ENCODE measurements around the gene BLOC1S3. TPM values are rescaled to one million over a fixed set of nuclear protein-coding genes. Genes with fewer than 3 reads are reported as not detected.

The BLOC1S3 gene
- total and polyA plus RNA-seq, 2 of the 13 experiments (the other 11 are each of a cell fraction or from before 2014, with no cell fraction given): 4.3 to 4.8 TPM

DNA sequence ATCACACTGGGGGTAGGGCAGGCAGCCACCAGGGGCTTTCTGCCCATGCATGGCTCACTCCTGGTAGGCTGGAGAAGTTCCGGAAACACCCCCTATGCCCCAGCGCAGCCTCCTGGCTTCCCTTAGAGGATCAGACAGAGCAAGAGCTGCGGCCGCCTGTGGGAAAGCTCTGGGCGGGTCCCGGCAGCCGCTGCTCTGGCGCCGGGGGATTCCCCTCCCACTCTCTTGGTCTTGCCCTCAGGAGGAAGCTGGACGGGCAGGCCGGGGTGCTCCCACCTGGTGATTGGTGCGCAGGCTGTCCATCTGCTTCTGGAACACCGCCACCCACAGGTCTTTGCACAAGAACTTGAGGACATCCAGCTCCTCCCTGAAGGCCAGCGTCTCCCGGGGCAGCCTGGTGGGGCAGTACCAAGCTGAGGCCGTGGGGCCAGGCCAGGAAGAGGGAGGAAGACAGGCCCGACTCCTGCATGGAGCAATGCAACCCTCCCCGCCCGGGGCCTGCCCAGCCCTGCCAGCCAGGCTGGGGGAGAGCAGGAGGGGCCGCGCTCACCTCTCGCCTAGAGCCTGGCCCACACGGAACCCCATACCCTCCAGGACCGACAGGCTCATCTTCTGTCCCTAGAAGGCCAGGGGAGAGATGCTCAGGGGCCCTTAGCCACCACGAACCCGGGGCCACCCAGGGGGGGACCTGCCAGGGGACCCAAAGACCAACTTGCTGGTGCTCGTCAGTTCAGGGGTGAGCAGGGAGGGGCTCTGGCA lies 13.8 kb upstream of the BLOC1S3 start (continued):
- TF ChIP-seq, protein P1, sequence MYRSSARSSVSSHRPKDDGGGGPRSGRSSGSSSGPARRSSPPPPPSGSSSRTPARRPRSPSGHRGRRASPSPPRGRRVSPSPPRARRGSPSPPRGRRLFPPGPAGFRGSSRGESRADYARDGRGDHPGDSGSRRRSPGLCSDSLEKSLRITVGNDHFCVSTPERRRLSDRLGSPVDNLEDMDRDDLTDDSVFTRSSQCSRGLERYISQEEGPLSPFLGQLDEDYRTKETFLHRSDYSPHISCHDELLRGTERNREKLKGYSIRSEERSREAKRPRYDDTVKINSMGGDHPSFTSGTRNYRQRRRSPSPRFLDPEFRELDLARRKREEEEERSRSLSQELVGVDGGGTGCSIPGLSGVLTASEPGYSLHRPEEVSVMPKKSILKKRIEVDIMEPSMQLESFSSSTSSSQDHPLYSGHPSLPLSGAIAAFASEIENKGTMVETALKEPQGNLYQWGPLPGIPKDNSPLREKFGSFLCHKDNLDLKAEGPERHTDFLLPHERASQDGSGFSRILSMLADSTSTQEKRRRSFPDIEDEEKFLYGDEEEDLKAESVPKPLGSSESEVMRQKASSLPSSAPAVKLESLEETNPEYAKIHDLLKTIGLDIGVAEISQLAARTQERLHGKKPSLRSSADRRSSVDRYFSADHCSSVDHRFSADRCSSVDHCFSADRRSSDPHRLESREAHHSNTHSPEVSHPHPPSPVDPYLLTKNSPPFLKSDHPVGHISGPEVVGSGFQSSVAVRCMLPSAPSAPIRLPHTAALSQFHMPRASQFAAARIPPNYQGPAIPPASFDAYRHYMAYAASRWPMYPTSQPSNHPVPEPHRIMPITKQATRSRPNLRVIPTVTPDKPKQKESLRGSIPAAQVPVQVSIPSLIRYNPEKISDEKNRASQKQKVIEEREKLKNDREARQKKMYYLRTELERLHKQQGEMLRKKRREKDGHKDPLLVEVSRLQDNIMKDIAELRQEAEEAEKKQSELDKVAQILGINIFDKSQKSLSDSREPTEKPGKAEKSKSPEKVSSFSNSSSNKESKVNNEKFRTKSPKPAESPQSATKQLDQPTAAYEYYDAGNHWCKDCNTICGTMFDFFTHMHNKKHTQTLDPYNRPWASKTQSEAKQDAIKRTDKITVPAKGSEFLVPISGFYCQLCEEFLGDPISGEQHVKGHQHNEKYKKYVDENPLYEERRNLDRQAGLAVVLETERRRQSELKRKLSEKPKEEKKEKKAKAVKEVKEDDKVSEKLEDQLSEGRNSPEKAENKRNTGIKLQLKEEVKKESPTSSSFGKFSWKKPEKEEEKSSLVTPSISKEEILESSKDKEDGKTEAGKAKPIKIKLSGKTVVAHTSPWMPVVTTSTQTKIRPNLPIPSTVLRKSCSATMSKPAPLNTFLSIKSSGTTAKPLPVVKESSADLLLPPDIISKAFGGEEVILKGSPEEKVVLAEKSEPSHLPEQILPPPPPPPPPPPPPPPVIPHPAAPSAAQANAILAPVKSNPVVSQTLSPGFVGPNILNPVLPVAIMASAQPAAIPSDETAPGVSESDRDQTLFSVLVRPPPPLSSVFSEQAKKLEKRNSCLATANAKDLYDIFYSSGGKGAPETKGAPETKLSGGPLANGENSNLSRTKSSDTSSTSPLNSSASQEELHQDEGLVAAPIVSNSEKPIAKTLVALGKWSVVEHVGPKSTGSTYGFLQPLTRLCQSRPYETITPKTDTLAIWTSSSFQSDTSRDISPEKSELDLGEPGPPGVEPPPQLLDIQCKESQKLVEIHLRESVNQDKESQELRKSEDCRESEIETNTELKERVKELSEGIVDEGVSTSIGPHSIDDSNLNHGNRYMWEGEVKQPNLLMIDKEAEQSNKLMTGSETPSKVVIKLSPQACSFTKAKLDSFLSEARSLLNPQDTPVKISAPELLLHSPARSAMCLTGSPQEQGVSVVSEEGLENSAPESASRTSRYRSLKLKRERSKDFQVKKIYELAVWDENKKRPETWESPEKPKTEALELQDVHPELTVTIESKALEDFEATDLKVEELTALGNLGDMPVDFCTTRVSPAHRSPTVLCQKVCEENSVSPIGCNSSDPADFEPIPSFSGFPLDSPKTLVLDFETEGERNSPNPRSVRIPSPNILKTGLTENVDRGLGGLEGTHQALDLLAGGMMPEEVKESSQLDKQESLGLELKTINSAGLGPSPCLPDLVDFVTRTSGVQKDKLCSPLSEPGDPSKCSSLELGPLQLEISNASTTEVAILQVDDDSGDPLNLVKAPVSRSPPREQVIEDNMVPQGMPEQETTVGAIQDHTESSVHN (CRISPR knock-in tag; IDR thresholded peaks at IDR 0.05): no peak
- TF ChIP-seq, protein P2, sequence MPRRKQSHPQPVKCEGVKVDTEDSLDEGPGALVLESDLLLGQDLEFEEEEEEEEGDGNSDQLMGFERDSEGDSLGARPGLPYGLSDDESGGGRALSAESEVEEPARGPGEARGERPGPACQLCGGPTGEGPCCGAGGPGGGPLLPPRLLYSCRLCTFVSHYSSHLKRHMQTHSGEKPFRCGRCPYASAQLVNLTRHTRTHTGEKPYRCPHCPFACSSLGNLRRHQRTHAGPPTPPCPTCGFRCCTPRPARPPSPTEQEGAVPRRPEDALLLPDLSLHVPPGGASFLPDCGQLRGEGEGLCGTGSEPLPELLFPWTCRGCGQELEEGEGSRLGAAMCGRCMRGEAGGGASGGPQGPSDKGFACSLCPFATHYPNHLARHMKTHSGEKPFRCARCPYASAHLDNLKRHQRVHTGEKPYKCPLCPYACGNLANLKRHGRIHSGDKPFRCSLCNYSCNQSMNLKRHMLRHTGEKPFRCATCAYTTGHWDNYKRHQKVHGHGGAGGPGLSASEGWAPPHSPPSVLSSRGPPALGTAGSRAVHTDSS (CRISPR knock-in tag; conservative IDR thresholded peaks at IDR 0.05): no peak
- TF ChIP-seq ZNF335 (CRISPR knock-in tag; IDR thresholded peaks at IDR 0.05) (no peak), ZNF780A (CRISPR knock-in tag; IDR thresholded peaks at IDR 0.05) (no peak), EP300 (IDR thresholded peaks at IDR 0.05; ENCODE audit: low read depth in 2 of 2, low read length in 2 of 2) (no peak), EP300 (CRISPR knock-in tag; IDR thresholded peaks at IDR 0.05; ENCODE audit: borderline replicate concordance) (no peak), NR2F2 (IDR thresholded peaks at IDR 0.05; ENCODE audit: borderline replicate concordance, low read depth) (no peak), KMT2B (CRISPR knock-in tag; IDR thresholded peaks at IDR 0.05) (no peak), ZFAT (CRISPR knock-in tag; conservative IDR thresholded peaks at IDR 0.05) (no peak), ZNF136 (CRISPR knock-in tag; IDR thresholded peaks at IDR 0.05; ENCODE audit: low read depth) (no peak)
- TF ChIP-seq, protein P3, sequence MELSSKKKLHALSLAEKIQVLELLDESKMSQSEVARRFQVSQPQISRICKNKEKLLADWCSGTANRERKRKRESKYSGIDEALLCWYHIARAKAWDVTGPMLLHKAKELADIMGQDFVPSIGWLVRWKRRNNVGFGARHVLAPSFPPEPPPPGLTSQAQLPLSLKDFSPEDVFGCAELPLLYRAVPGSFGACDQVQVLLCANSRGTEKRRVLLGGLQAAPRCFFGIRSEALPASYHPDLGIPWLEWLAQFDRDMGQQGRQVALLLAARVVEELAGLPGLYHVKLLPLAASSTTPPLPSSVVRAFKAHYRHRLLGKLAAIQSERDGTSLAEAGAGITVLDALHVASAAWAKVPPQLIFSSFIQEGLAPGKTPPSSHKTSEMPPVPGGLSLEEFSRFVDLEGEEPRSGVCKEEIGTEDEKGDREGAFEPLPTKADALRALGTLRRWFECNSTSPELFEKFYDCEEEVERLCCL (CRISPR knock-in tag; IDR thresholded peaks at IDR 0.05; ENCODE audit: borderline replicate concordance): no peak
- TF ChIP-seq, protein P4, sequence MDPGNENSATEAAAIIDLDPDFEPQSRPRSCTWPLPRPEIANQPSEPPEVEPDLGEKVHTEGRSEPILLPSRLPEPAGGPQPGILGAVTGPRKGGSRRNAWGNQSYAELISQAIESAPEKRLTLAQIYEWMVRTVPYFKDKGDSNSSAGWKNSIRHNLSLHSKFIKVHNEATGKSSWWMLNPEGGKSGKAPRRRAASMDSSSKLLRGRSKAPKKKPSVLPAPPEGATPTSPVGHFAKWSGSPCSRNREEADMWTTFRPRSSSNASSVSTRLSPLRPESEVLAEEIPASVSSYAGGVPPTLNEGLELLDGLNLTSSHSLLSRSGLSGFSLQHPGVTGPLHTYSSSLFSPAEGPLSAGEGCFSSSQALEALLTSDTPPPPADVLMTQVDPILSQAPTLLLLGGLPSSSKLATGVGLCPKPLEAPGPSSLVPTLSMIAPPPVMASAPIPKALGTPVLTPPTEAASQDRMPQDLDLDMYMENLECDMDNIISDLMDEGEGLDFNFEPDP (CRISPR knock-in tag; conservative IDR thresholded peaks at IDR 0.05): 0 out of 2 replicates have a peak, but pooled peaks have one; percentile 37
- TF ChIP-seq, protein P5, sequence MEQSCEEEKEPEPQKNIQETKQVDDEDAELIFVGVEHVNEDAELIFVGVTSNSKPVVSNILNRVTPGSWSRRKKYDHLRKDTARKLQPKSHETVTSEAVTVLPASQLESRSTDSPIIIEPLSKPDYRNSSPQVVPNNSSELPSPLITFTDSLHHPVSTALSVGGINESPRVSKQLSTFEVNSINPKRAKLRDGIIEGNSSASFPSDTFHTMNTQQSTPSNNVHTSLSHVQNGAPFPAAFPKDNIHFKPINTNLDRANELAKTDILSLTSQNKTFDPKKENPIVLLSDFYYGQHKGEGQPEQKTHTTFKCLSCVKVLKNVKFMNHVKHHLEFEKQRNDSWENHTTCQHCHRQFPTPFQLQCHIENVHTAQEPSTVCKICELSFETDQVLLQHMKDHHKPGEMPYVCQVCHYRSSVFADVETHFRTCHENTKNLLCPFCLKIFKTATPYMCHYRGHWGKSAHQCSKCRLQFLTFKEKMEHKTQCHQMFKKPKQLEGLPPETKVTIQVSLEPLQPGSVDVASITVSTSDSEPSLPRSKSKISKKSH (CRISPR knock-in tag; IDR thresholded peaks at IDR 0.05; ENCODE audit: borderline replicate concordance): no peak

Measured in HepG2 (cell line).